Smooth muscle cell (in vitro differentiated cells): Measurements from ENCODE around the gene ARHGAP24. TPM values are rescaled to one million over a fixed set of nuclear protein-coding genes. Genes with fewer than 3 reads are reported as not detected.

ENCODE experiments used
- DNase-seq: peaks from one replicate; lab custom pipeline; 2025; ENCODE audit not compliant: unreplicated experiment; lab: John Stamatoyannopoulos, UW
- H2AFZ ChIP-seq: fragments of 200-600 bp; sonication (generic); 2 replicates; pipeline ENCODE4 v1.6.0; 2016; ENCODE audit warnings: antibody characterized with exemption, low read depth, mild to moderate bottlenecking
- H3F3A ChIP-seq: fragments of 200-600 bp; sonication (generic); 2 replicates; pipeline ENCODE4 v1.6.0; 2017; ENCODE audit warnings: antibody characterized with exemption, low read depth
- H3K27ac ChIP-seq: fragments of 200-600 bp; sonication (generic); 2 replicates; pipeline ENCODE4 v1.5.1; 2016; ENCODE audit warnings: low read depth, mild to moderate bottlenecking
- H3K27me3 ChIP-seq: fragments of 200-600 bp; sonication (generic); 2 replicates; pipeline ENCODE4 v1.6.1; 2016; ENCODE audit warnings: low read depth, mild to moderate bottlenecking
- H3K36me3 ChIP-seq: fragments of 200-600 bp; sonication (generic); 2 replicates; pipeline ENCODE4 v1.5.1; 2016; ENCODE audit warnings: low read depth
- H3K4me1 ChIP-seq: fragments of 200-600 bp; sonication (generic); 2 replicates; pipeline ENCODE4 v1.5.1; 2016; ENCODE audit warnings: low read depth
- H3K4me2 ChIP-seq: fragments of 200-600 bp; sonication (generic); 2 replicates; pipeline ENCODE4 v1.6.0; 2016; ENCODE audit warnings: mild to moderate bottlenecking
- H3K4me3 ChIP-seq: fragments of 200-600 bp; sonication (generic); 2 replicates; pipeline ENCODE4 v1.5.1; 2016; ENCODE audit warnings: mild to moderate bottlenecking
- H3K79me2 ChIP-seq: fragments of 200-600 bp; sonication (generic); 2 replicates; pipeline ENCODE4 v1.6.0; 2016; ENCODE audit warnings: low read depth, mild to moderate bottlenecking
- H3K9ac ChIP-seq: fragments of 200-600 bp; sonication (generic); 2 replicates; pipeline ENCODE4 v1.6.0; 2016; ENCODE audit warnings: low read depth
- H3K9me3 ChIP-seq: fragments of 200-600 bp; sonication (generic); replicated peaks from 2 replicates; pipeline ENCODE4 v1.5.1; 2016; ENCODE audit warnings: low read depth
- H4K20me1 ChIP-seq: fragments of 200-600 bp; sonication (generic); 2 replicates; pipeline ENCODE4 v1.6.0; 2016; ENCODE audit warnings: low read depth
- CTCF ChIP-seq: fragments of 200-600 bp; sonication (generic); IDR thresholded peaks from 2 replicates; pipeline ENCODE4 v1.5.1; 2017; ENCODE audit warnings: borderline replicate concordance, mild to moderate bottlenecking, antibody characterized with exemption; ENCODE audit not compliant: insufficient read depth, poor library complexity, severe bottlenecking
- WGBS: methylation state at CpG from one replicate; pipeline ENCODE4 v1.1.7; 2016; ENCODE audit warnings: low lambda C conversion rate; 5-methylcytosine and 5-hydroxymethylcytosine counted together
- polyA plus RNA-seq: library from polyadenylated mRNA; unstranded; fragments of >200 nt; fragmentation: Nextera tagmentation; extraction: Ambion mirVana; gene quantifications from 2 replicates; pipeline ENCODE4 v1.2.1, GENCODE V29; 2016
- total RNA-seq: library from RNA; depleted of rRNA; stranded (reverse); fragments of >200 nt; gene quantifications from 2 replicates; pipeline ENCODE4 v1.2.3, GENCODE V29; 2014

The ARHGAP24 gene
- total and polyA plus RNA-seq, 2 experiments from 2014 or later, result 4.9 to 18.2 TPM

- Histone ChIP-seq H3K27ac (no peak overlapping the region), H4K20me1 (no peaks in the 10 kb centered on the region), H3K4me1 (no peaks in the 10 kb centered on the region), H3K27me3 (no peaks in the 10 kb centered on the region), H3K4me3 (no peak overlapping the region), H2AFZ (no peak overlapping the region), H3K4me2 (no peak overlapping the region), H3K9ac (no peak overlapping the region), H3K79me2 (no peaks in the 10 kb centered on the region), H3F3A (no peaks in the 10 kb centered on the region), H3K9me3 (no peaks in the 10 kb centered on the region), H3K36me3 (no peaks in the 10 kb centered on the region)
- WGBS, result 100% methylated on average over 1 of the region's 1 CpG
- DNase-seq, result no peak
- no peak for TF ChIP-seq CTCF
Measured at GRCh38 chr4:85573270-85573669, 98.3 kb downstream of the ARHGAP24 start.

GRCh38 chr4:85577307-85577706 lies 102.4 kb downstream of the ARHGAP24 start:
- Histone ChIP-seq H3K79me2 (no peaks in the 10 kb centered on the region), H4K20me1 (no peaks in the 10 kb centered on the region), H2AFZ (no peak overlapping the region), H3F3A (no peaks in the 10 kb centered on the region), H3K9ac (no peak overlapping the region), H3K27me3 (no peaks in the 10 kb centered on the region), H3K4me3 (no peak overlapping the region), H3K4me2 (no peak overlapping the region), H3K4me1 (no peaks in the 10 kb centered on the region), H3K9me3 (no peaks in the 10 kb centered on the region), H3K27ac (no peak overlapping the region), H3K36me3 (no peaks in the 10 kb centered on the region)
- TF ChIP-seq CTCF, result no peak
- 85% methylated on average over 4 of the region's 4 CpGs for WGBS
- no peak for DNase-seq

GRCh38 chr4:85579942-85580341 lies 105.0 kb downstream of the ARHGAP24 start:
- TF ChIP-seq CTCF, result no peak
- no peak overlapping the region for H3K9ac ChIP-seq
- no peaks in the 10 kb centered on the region for H3K9me3 ChIP-seq
- H3K4me2 ChIP-seq, result no peak overlapping the region
- WGBS, result 95% methylated on average over 2 of the region's 2 CpGs
- H3F3A ChIP-seq, result no peaks in the 10 kb centered on the region
- no peak overlapping the region for H3K27ac ChIP-seq
- no peaks in the 10 kb centered on the region for H3K36me3 ChIP-seq
- H4K20me1 ChIP-seq, result no peaks in the 10 kb centered on the region
- no peaks in the 10 kb centered on the region for H3K79me2 ChIP-seq
- DNase-seq, result no peak
- H3K4me3 ChIP-seq, result no peak overlapping the region
- no peak overlapping the region for H2AFZ ChIP-seq
- no peaks in the 10 kb centered on the region for H3K4me1 ChIP-seq
- H3K27me3 ChIP-seq, result no peaks in the 10 kb centered on the region

GRCh38 chr4:85580489-85580888 lies 105.5 kb downstream of the ARHGAP24 start:
- 93% methylated on average over 5 of the region's 5 CpGs for WGBS
- H3K9me3 ChIP-seq, result no peaks in the 10 kb centered on the region
- H3K27ac ChIP-seq, result no peak overlapping the region
- no peak for DNase-seq
- H3K27me3 ChIP-seq, result no peaks in the 10 kb centered on the region
- no peak overlapping the region for H3K4me3 ChIP-seq
- no peak overlapping the region for H2AFZ ChIP-seq
- no peaks in the 10 kb centered on the region for H4K20me1 ChIP-seq
- no peaks in the 10 kb centered on the region for H3K79me2 ChIP-seq
- no peak overlapping the region for H3K9ac ChIP-seq
- no peak for TF ChIP-seq CTCF
- no peaks in the 10 kb centered on the region for H3K4me1 ChIP-seq
- no peak overlapping the region for H3K4me2 ChIP-seq
- H3K36me3 ChIP-seq, result no peaks in the 10 kb centered on the region
- H3F3A ChIP-seq, result no peaks in the 10 kb centered on the region
